Activated CD8-positive, alpha-beta T cell treated with anti-CD3 and anti-CD28 coated beads for 36 hours (primary cell): ENCODE measurements around the gene RNF223. TPM values are rescaled to one million over a fixed set of nuclear protein-coding genes. Genes with fewer than 3 reads are reported as not detected.

Experiments used
- ATAC-seq: fragments of 200-7000 bp; cut with Tn5 transposase; one replicate; pipeline ENCODE4 v1.10.0; 2021; ENCODE audit warnings: mild to moderate bottlenecking, moderate library complexity
- CTCF ChIA-PET: fragments of 350-600 bp; sonication (Branson Sonifier 250); formaldehyde crosslinking; loops from one replicate; lab custom pipeline; 2021; ENCODE audit warnings: antibody characterized with exemption; lab: Charles Lee
- POLR2A ChIA-PET: fragments of 350-600 bp; sonication (Branson Sonifier 250); formaldehyde crosslinking; loops from one replicate; lab custom pipeline; 2021; ENCODE audit warnings: antibody characterized with exemption; lab: Charles Lee
- DNase-seq: peaks from one replicate; pipeline ENCODE4 v3.0.0-alpha.2; 2020
- H3K27ac Mint-ChIP-seq: one replicate; pipeline ENCODE4 v1.8.0; 2021; ENCODE audit warnings: mild to moderate bottlenecking, mixed read lengths
- H3K27me3 Mint-ChIP-seq: one replicate; pipeline ENCODE4 v1.8.0; 2021; ENCODE audit warnings: mixed read lengths
- H3K36me3 Mint-ChIP-seq: one replicate; pipeline ENCODE4 v1.8.0; 2021; ENCODE audit warnings: low read depth, mixed read lengths
- H3K4me1 Mint-ChIP-seq: one replicate; pipeline ENCODE4 v1.8.0; 2021; ENCODE audit warnings: low read depth, mixed read lengths
- H3K4me3 Mint-ChIP-seq: one replicate; pipeline ENCODE4 v1.8.0; 2021; ENCODE audit warnings: mild to moderate bottlenecking, moderate library complexity, mixed read lengths
- H3K9me3 Mint-ChIP-seq: one replicate; pipeline ENCODE4 v1.8.0; 2021; ENCODE audit warnings: mixed read lengths
- intact Hi-C: fragments of 100-400 bp; cut with micrococcal nuclease; formaldehyde crosslinking; loops from one replicate; pipeline ENCODE4 v1.10.0; 2022
- total RNA-seq, 2 experiments: library from RNA; stranded (reverse); gene quantifications; one replicate each; pipeline ENCODE4 v1.2.3, GENCODE V29; 2021
- TF ChIP-seq, protein P1 (sequence below): fragments of 200-600 bp; IDR thresholded peaks from one replicate; pipeline ENCODE4 v1.8.0; 2022; ENCODE audit warnings: antibody characterized with exemption, mild to moderate bottlenecking

Gene RNF223
- total RNA-seq, 2 experiments from 2014 or later, result not detected

DNA sequence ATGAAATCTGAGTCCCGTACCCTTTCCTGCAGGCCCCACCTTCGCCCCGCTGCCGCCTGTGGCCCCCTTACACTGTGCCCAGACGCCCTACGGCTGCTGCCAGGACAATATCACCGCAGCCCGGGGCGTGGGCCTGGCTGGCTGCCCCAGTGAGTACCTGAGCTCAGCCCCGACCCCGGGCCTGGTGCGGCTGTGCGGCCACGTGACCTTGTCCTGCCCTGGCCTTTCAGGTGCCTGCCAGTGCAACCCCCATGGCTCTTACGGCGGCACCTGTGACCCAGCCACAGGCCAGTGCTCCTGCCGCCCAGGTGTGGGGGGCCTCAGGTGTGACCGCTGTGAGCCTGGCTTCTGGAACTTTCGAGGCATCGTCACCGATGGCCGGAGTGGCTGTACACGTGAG lies 29.0 kb downstream of the RNF223 start:
- Mint-ChIP-seq H3K36me3 (peaks cover 9% of the 10 kb centered on the region), H3K27ac (no peak overlapping the region), H3K4me3 (no peak overlapping the region), H3K27me3 (no peaks in the 10 kb centered on the region), H3K4me1 (no peaks in the 10 kb centered on the region), H3K9me3 (peaks cover 2% of the 10 kb centered on the region)
- ChIA-PET CTCF (interaction anchor here (1.1 kb wide), 1 partner anchor 14 kb away, joined by 4 read pairs; no protein-coding TSS in a partner anchor), POLR2A (interaction anchor here (2.4 kb wide), 1 partner anchor 11 kb away, joined by 7 read pairs; no protein-coding TSS in a partner anchor)
- no peak for DNase-seq
- intact Hi-C loops, result no loop called here
- TF ChIP-seq, protein P1, sequence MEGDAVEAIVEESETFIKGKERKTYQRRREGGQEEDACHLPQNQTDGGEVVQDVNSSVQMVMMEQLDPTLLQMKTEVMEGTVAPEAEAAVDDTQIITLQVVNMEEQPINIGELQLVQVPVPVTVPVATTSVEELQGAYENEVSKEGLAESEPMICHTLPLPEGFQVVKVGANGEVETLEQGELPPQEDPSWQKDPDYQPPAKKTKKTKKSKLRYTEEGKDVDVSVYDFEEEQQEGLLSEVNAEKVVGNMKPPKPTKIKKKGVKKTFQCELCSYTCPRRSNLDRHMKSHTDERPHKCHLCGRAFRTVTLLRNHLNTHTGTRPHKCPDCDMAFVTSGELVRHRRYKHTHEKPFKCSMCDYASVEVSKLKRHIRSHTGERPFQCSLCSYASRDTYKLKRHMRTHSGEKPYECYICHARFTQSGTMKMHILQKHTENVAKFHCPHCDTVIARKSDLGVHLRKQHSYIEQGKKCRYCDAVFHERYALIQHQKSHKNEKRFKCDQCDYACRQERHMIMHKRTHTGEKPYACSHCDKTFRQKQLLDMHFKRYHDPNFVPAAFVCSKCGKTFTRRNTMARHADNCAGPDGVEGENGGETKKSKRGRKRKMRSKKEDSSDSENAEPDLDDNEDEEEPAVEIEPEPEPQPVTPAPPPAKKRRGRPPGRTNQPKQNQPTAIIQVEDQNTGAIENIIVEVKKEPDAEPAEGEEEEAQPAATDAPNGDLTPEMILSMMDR, result no peak
- no peak for ATAC-seq

DNA sequence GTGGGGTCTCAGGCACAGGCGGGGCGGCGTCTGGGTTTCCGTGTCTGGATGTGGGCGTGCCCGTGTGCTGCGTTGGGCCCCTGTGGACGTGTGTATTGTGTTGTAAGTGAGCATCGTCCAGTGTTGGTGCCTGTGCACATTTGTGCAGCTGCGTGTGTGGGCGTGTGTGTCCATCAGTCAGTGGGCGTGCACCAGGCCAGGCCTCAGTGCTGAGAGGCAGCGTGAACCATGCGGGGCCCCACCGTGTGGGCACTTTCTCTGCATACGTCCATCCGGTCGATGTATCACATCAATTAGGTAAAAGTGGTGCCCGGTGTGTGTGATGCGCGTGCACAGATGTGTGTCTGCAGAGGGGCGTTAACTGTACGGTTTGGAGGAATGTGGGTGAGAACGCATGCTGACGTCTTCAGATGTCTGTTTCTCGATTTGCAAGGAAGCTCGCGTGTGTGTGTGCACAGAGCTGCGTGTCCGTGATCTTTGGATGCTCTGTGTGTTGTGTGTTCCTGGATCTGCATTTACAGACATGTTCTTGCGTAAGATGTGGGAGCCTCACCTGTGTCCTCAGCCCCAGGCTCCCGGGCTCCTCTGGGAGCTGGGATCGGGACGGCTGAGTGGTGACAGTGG lies 29.5 kb downstream of the RNF223 start:
- intact Hi-C loops, result no loop called here
- CTCF ChIA-PET, result interaction anchor here (1.1 kb wide), 1 partner anchor 15 kb away, joined by 4 read pairs; no protein-coding TSS in a partner anchor
- no peak for ATAC-seq

GRCh38 chr1:1043921-1044320 lies 30.2 kb downstream of the RNF223 start:
- no peak overlapping the region for H3K4me3 Mint-ChIP-seq
- CTCF ChIA-PET, result no interaction called here
- intact Hi-C loops, result no loop called here
- peaks cover 9% of the 10 kb centered on the region for H3K4me1 Mint-ChIP-seq
- TF ChIP-seq, protein P1, result no peak
- H3K9me3 Mint-ChIP-seq, result peaks cover 2% of the 10 kb centered on the region
- DNase-seq (no peak), ATAC-seq (no peak)
- H3K36me3 Mint-ChIP-seq, result peaks cover 9% of the 10 kb centered on the region
- POLR2A ChIA-PET, result interaction anchor here (0.7 to 2.4 kb wide), 2 partner anchors 10 to 230 kb away, joined by 4 to 7 read pairs; partner anchors contain the start of gene UBE2J2
- H3K27ac Mint-ChIP-seq, result no peak overlapping the region
- H3K27me3 Mint-ChIP-seq, result peaks cover 7% of the 10 kb centered on the region

More for the DNA sequence above, 29.5 kb downstream of the RNF223 start:
- Mint-ChIP-seq H3K9me3 (peaks cover 2% of the 10 kb centered on the region), H3K27ac (no peak overlapping the region), H3K4me1 (peaks cover 3% of the 10 kb centered on the region), H3K4me3 (no peak overlapping the region), H3K27me3 (peaks cover 1% of the 10 kb centered on the region), H3K36me3 (peaks cover 9% of the 10 kb centered on the region)
- POLR2A ChIA-PET, result interaction anchor here (2.4 kb wide), 1 partner anchor 11 kb away, joined by 7 read pairs; no protein-coding TSS in a partner anchor
- TF ChIP-seq, protein P1, result no peak
- no peak for DNase-seq

DNA sequence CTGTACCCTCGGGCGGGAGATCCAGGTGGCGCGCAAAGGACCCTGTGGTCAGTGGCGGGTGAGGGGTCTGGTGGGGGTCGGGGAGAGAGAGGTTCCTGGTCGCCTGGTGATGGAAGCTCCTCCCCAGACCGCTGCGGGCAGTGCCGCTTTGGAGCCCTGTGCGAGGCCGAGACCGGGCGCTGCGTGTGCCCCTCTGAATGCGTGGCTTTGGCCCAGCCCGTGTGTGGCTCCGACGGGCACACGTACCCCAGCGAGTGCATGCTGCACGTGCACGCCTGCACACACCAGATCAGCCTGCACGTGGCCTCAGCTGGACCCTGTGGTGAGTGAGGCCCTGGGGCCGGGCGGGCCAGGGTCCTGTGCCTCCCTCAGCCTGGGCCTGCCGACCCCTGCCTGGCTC lies 30.7 kb downstream of the RNF223 start:
- ATAC-seq, result no peak
- Mint-ChIP-seq H3K9me3 (peaks cover 2% of the 10 kb centered on the region), H3K27ac (no peak overlapping the region), H3K36me3 (peaks cover 9% of the 10 kb centered on the region), H3K27me3 (peaks cover 10% of the 10 kb centered on the region), H3K4me1 (peaks cover 14% of the 10 kb centered on the region), H3K4me3 (no peak overlapping the region)
- intact Hi-C loops, result no loop called here
- ChIA-PET CTCF (no interaction called here), POLR2A (interaction anchor here (0.7 kb wide), 1 partner anchor 230 kb away, joined by 4 read pairs; the partner anchor contains the start of gene UBE2J2)
- TF ChIP-seq, protein P1, result no peak
- DNase-seq, result no peak

- no peak overlapping the region for H3K4me3 Mint-ChIP-seq
- H3K36me3 Mint-ChIP-seq, result peaks cover 9% of the 10 kb centered on the region
- H3K27ac Mint-ChIP-seq, result no peak overlapping the region
- H3K9me3 Mint-ChIP-seq, result peaks cover 2% of the 10 kb centered on the region
- intact Hi-C loops, result no loop called here
- POLR2A ChIA-PET, result no interaction called here
- peaks cover 15% of the 10 kb centered on the region for H3K4me1 Mint-ChIP-seq
- DNase-seq (no peak), ATAC-seq (no peak)
- peaks cover 12% of the 10 kb centered on the region for H3K27me3 Mint-ChIP-seq
- CTCF ChIA-PET, result no interaction called here
- TF ChIP-seq, protein P1, result no peak
Measured at GRCh38 chr1:1042835-1043234, 31.3 kb downstream of the RNF223 start.
